SK-N-SH (cell line): ENCODE results near the gene NUDT14.

Experiments used
- CHD2 ChIP-seq: fragments of 150-350 bp; IDR thresholded peaks from 2 replicates; pipeline ENCODE4 v1.6.1; 2018; ENCODE audit warnings: low read length; ENCODE audit not compliant: partially characterized antibody
- CTCF ChIP-seq: fragments of 200-600 bp; sonication (generic); IDR thresholded peaks from 2 replicates; pipeline ENCODE4 v1.6.1; 2017; ENCODE audit warnings: antibody characterized with exemption, mild to moderate bottlenecking, moderate library complexity
- EP300 ChIP-seq, 2 experiments: IDR thresholded peaks; 2 replicates each; pipeline versions ENCODE4 v1.4.0 to v1.6.1; 2012; ENCODE audit warnings: borderline replicate concordance in 1 of 2, low read depth in 1 of 2, low read length in 1 of 2
- EZH2phosphoT487 ChIP-seq: fragments of 200-600 bp; sonication (generic); IDR thresholded peaks from 2 replicates; pipeline ENCODE4 v1.6.1; 2017; ENCODE audit warnings: low read depth, mixed run types, mild to moderate bottlenecking, antibody characterized with exemption, moderate library complexity, borderline replicate concordance
- FOXM1 ChIP-seq: IDR thresholded peaks from 2 replicates; pipeline ENCODE4 v1.4.0; 2012; ENCODE audit warnings: low read depth, mild to moderate bottlenecking
- GABPA ChIP-seq: IDR thresholded peaks from 2 replicates; pipeline ENCODE4 v1.4.0; 2012; ENCODE audit warnings: low read depth, mild to moderate bottlenecking
- JUND ChIP-seq: IDR thresholded peaks from 2 replicates; pipeline ENCODE4 v1.4.0; 2012
- MXI1 ChIP-seq: IDR thresholded peaks from 2 replicates; pipeline ENCODE4 v1.6.1; 2012; ENCODE audit warnings: mild to moderate bottlenecking, low read depth, low read length, improper control_type of control experiment
- POLR2AphosphoS5 ChIP-seq: IDR thresholded peaks from 2 replicates; pipeline ENCODE4 v1.6.1; 2012; ENCODE audit warnings: low read depth, low read length
- SMC3 ChIP-seq: IDR thresholded peaks from 2 replicates; pipeline ENCODE4 v1.6.1; 2012; ENCODE audit warnings: low read depth, low read length, improper control_type of control experiment
- TAF1 ChIP-seq: IDR thresholded peaks from 2 replicates; pipeline ENCODE4 v1.6.1; 2012; ENCODE audit warnings: low read depth, mild to moderate bottlenecking, low read length, moderate library complexity, borderline replicate concordance
- USF2 ChIP-seq: fragments of 150-350 bp; IDR thresholded peaks from 2 replicates; pipeline ENCODE4 v1.6.1; 2017; ENCODE audit warnings: antibody characterized with exemption, low read length, low read depth, borderline replicate concordance
- YY1 ChIP-seq: IDR thresholded peaks from 2 replicates; pipeline ENCODE4 v1.4.0; 2012; ENCODE audit warnings: low read depth, mild to moderate bottlenecking

GRCh38 chr14:105138021-105138541 lies 43.0 kb downstream of the NUDT14 start:
- TF ChIP-seq EZH2phosphoT487 = no peak
- TF ChIP-seq USF2 = no peak
- no peak for TF ChIP-seq MXI1
- no peak for TF ChIP-seq SMC3
- TF ChIP-seq POLR2AphosphoS5 = no peak
- no peak for TF ChIP-seq FOXM1
- TF ChIP-seq YY1 = no peak
- no peak for TF ChIP-seq GABPA
- no peak for TF ChIP-seq JUND
- no peak for TF ChIP-seq TAF1
- no peak for TF ChIP-seq CTCF
- no peak for TF ChIP-seq EP300 (IDR thresholded peaks at IDR 0.05; ENCODE audit: borderline replicate concordance in 1 of 2, low read depth in 1 of 2, low read length in 1 of 2)
- no peak for TF ChIP-seq CHD2
